NT2/D1 (cell line): ENCODE data around the gene TRIM72.

Experiments used
- SUZ12 ChIP-seq: IDR thresholded peaks from 2 replicates; pipeline ENCODE4 v1.6.1; 2011; ENCODE audit not compliant: insufficient read length, insufficient read depth; ENCODE audit errors: extremely low read depth
- YY1 ChIP-seq: IDR thresholded peaks from 2 replicates; pipeline ENCODE4 v1.6.1; 2011; ENCODE audit not compliant: insufficient read length, insufficient read depth
- ZNF274 ChIP-seq: IDR thresholded peaks from 2 replicates; pipeline ENCODE4 v1.6.1; 2011; ENCODE audit warnings: mild to moderate bottlenecking, low read depth, low read length

DNA sequence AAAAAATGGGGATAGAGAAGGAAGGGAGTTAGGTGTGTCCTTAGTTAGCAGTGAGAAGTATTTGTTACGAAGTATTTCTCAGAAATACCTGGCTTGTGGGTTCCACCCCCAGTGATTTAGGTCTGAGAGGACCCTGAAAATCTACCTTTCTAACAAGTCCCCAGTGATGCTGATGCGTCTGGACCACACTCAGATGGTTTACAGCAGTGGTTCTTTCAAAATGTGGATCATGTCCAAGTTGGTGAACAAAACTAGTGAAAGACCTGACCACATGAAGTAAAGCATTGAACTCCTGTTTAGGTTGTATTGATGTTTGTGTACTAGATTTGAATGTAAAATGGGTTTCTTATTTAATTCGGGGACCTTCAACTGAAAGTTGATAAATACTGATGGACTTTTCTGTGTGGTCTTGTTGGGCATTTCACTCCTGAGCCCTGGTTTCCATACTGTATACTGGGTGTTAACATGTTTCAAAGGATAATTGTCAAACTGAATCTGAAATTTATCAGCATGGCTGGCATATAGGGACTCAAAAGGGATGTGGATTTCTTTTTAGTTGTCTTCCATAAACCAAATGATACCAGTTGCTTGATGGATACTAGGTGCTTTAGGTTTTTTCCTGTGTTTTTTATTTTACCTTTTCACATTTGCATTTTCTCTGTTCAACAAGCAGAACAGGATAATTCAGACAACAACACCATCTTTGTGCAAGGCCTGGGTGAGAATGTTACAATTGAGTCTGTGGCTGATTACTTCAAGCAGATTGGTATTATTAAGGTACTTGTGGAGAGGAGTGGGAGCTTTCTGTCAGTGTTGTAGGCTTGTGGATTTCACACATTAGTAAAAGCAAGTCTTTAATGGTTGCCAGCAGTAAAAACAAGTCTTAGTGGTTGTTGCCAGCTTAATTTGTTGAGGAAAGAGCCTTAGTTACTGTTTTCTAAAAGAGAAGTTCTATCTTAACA is 25.2 kb upstream of the TRIM72 start:
- TF ChIP-seq SUZ12 (no peak), ZNF274 (no peak), YY1 (no peak)
